ENCODE results near the gene LIG1.
A peak's percentile ranks its signal among the peaks of the same experiment; 100 is the strongest.

GRCh38 chr19:48102870-48103751 is 67.0 kb downstream of the LIG1 start:
- TF ChIP-seq CTCF (conservative IDR thresholded peaks at IDR 0.05), result peak; percentile 93
- TF ChIP-seq EZH2 (IDR thresholded peaks at IDR 0.05; ENCODE audit: low read depth), result no peak

All from PC-9 (cell line).